ENCODE data around the gene ARID4A. TPM values are rescaled to one million over a fixed set of nuclear protein-coding genes. Genes with fewer than 3 reads are reported as not detected.

Gene ARID4A
- total and polyA plus RNA-seq, 10 of the 15 experiments (the other 5 are each of a cell fraction or from before 2014, with no cell fraction given): 5.2 to 18.9 (median 12.5) TPM

- 0 out of 2 replicates have a peak, but pooled peaks have one; percentile 28 for TF ChIP-seq NKRF (conservative IDR thresholded peaks at IDR 0.05)
- TF ChIP-seq REST (IDR thresholded peaks at IDR 0.05; ENCODE audit: low read depth, low read length): no peak
- peak; percentile 55; the same call in 1 of the 2 replicates for TF ChIP-seq ZNF207 (IDR thresholded peaks at IDR 0.05; ENCODE audit: borderline replicate concordance)
- no peak for TF ChIP-seq CREB1 (IDR thresholded peaks at IDR 0.05; ENCODE audit: low read depth)
- TF ChIP-seq TCF7 (IDR thresholded peaks at IDR 0.05; ENCODE audit: borderline replicate concordance): no peak
- TF ChIP-seq NRF1 (conservative IDR thresholded peaks at IDR 0.05; ENCODE audit: low read depth, low read length): peak; percentile 51
- no peak for TF ChIP-seq CUX1 (IDR thresholded peaks at IDR 0.05; ENCODE audit: insufficient replicate concordance, low read depth, low read length)
- TF ChIP-seq IKZF2 (IDR thresholded peaks at IDR 0.05): no peak
- TF ChIP-seq RELA (IDR thresholded peaks at IDR 0.05; ENCODE audit: borderline replicate concordance, partially characterized antibody): peak; percentile 50
- no peak for TF ChIP-seq CEBPB (IDR thresholded peaks at IDR 0.05; ENCODE audit: borderline replicate concordance in 1 of 2, low read depth in 2 of 2, low read length in 2 of 2)
- TF ChIP-seq RUNX3 (IDR thresholded peaks at IDR 0.05; ENCODE audit: low read length): no peak
- 0 out of 2 replicates have a peak, but pooled peaks have one; percentile 59 for TF ChIP-seq STAT1 (conservative IDR thresholded peaks at IDR 0.05)
- TF ChIP-seq SUZ12 (IDR thresholded peaks at IDR 0.05; ENCODE audit: unreplicated experiment): no peak
- TF ChIP-seq YBX1 (IDR thresholded peaks at IDR 0.05): no peak
- peak; percentile 74 for TF ChIP-seq LARP7 (IDR thresholded peaks at IDR 0.05)
- no peak for TF ChIP-seq CHD1 (IDR thresholded peaks at IDR 0.05; ENCODE audit: low read depth, low read length)
- 0 out of 2 replicates have a peak, but pooled peaks have one; percentile 34 for TF ChIP-seq TCF12 (IDR thresholded peaks at IDR 0.05; ENCODE audit: low read depth, low read length)
- no peak for TF ChIP-seq STAT3 (IDR thresholded peaks at IDR 0.05; ENCODE audit: low read depth, low read length)
- no peak for TF ChIP-seq RBBP5 (conservative IDR thresholded peaks at IDR 0.05)
- no peak for TF ChIP-seq KAT2A (conservative IDR thresholded peaks at IDR 0.05; ENCODE audit: control insufficient read depth, low read depth, low read length)
These were observed 97.7 kb downstream of the ARID4A start, which contains the start of gene TOMM20L (continued) for GRCh38 chr14:58395812-58396788.
